Kidney (tissue), 14 donors: Measurements from ENCODE around the gene APH1A. TPM values are rescaled to one million over a fixed set of nuclear protein-coding genes. Genes with fewer than 3 reads are reported as not detected.
A peak's percentile ranks its signal among the peaks of the same experiment; 100 is the strongest.

Source experiments
- DNase-seq, 5 donors: peaks; one replicate each; pipeline ENCODE4 v3.0.0-alpha.2; 2013 to 2020
- FAIRE-seq: peaks from 2 replicates; lab custom pipeline; 2012; peaks lifted over from hg19 to GRCh38; lab: Jason Lieb, UNC
- H3K27ac ChIP-seq, 2 donors: one replicate each; pipeline ENCODE4 v1.7.0; 2013; ENCODE audit warnings: low read depth in 2 of 2, low read length in 2 of 2, inconsistent platforms in 1 of 2
- H3K27me3 ChIP-seq: one replicate; pipeline ENCODE4 v1.7.1; 2013; ENCODE audit warnings: low read length, inconsistent platforms; ENCODE audit not compliant: control insufficient read depth, insufficient read depth
- H3K36me3 ChIP-seq, 3 donors: one replicate each; pipeline versions ENCODE4 v1.7.0 to v1.7.1; 2013; ENCODE audit warnings: low read length in 3 of 3, control low read depth in 1 of 3, inconsistent platforms in 1 of 3; ENCODE audit not compliant: insufficient read depth in 3 of 3, control insufficient read depth in 2 of 3
- H3K4me1 ChIP-seq, 3 donors: one replicate each; pipeline versions ENCODE4 v1.7.0 to v1.7.1; 2013; ENCODE audit warnings: low read length in 3 of 3, inconsistent platforms in 1 of 3, low read depth in 1 of 3; ENCODE audit not compliant: control insufficient read depth in 2 of 3, insufficient read depth in 2 of 3
- H3K4me3 ChIP-seq, 3 donors: one replicate each; pipeline versions ENCODE4 v1.7.0 to v1.8.1; 2013; ENCODE audit warnings: low read length in 3 of 3, control low read depth in 1 of 3, inconsistent platforms in 1 of 3
- H3K9ac ChIP-seq, 3 donors: one replicate each; pipeline versions ENCODE4 v1.7.0 to v1.7.1; 2013; ENCODE audit warnings: low read length in 3 of 3, control low read depth in 1 of 3, inconsistent platforms in 1 of 3
- H3K9me3 ChIP-seq, 3 donors: one replicate each; pipeline versions ENCODE4 v1.7.0 to v1.7.1; 2013; ENCODE audit warnings: low read length in 3 of 3, control low read depth in 1 of 3, inconsistent platforms in 1 of 3; ENCODE audit not compliant: control insufficient read depth in 2 of 3, insufficient read depth in 1 of 3
- CTCF ChIP-seq: IDR thresholded peaks from 3 replicates; pipeline ENCODE4 v1.5.1; 2012; ENCODE audit warnings: mild to moderate bottlenecking, moderate library complexity, borderline replicate concordance; ENCODE audit not compliant: insufficient read depth; ENCODE audit errors: extremely low read depth
- intact Hi-C: fragments of 100-400 bp; cut with DNase I; formaldehyde crosslinking; loops from one replicate; pipeline ENCODE4 v1.11.1; 2022
- polyA plus RNA-seq: library from polyadenylated mRNA; stranded (reverse); fragments of 350-450 nt; fragmentation: Illumina TruSeq; extraction: RNeasy Lipid Tissue Mini Kit (QIAGEN cat#74804); gene quantifications from one replicate; pipeline ENCODE4 v1.2.3, GENCODE V29; 2014; ENCODE audit warnings: low read depth, low replicate concordance; ENCODE audit not compliant: insufficient read depth
- total RNA-seq: library from RNA; stranded (reverse); fragmentation: NEBNext Ultra II Directional; extraction: Animal tissue kit (Norgen Biotek cat#: 25700); gene quantifications from one replicate; pipeline ENCODE4 v1.2.1, GENCODE V29; 2021
- donor health status: control.
- donor health status: control.
- donor health status: control.
- donor health status: control.
- donor health status: control.
- donor health status: DM: yes; HTN: yes; CAD: no.
- donor health status: Normal renal cell carcinoma (clear cell type).

The APH1A gene
- total and polyA plus RNA-seq, 2 donors from 2014 or later = 116 to 147 TPM

DNA sequence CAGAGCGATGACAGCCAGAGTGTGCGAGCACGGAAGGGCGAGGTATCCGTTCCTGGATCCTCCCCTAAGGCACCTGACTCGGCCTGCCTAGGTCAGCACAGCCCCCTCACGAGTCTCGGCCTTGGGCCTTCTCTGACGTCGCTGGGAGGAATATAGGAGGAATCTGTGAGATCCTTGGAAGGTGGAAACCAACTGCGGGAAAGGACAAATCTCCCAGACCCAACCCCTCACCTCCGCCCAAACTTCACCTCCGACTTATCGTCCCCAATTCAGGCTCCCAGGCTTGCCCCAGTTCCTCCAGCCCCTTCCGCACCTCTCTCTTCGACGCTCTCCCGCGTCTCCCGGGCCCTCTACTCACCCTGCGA, 494 bp downstream of the APH1A start:
- Histone ChIP-seq H3K4me3 (peak overlapping the region; percentile 75 to 90 (median 76)), H3K27ac (peak overlapping the region; percentile 93), H3K9me3 (no peaks in the 10 kb centered on the region), H3K4me1 (peaks cover 5 to 17% (median 9%) of the 10 kb centered on the region in 3 donors), H3K9ac (peak overlapping the region; percentile 84 to 94 (median 93)), H3K36me3 (peaks cover 0 to 25% (median 16%) of the 10 kb centered on the region in 3 donors), H3K27me3 (no peaks in the 10 kb centered on the region)
- peak in 4 of 5 donors; percentile 43 to 79 (median 61) for DNase-seq
- intact Hi-C loops = no loop called here
- no peak for TF ChIP-seq CTCF
- no peak for FAIRE-seq

DNA sequence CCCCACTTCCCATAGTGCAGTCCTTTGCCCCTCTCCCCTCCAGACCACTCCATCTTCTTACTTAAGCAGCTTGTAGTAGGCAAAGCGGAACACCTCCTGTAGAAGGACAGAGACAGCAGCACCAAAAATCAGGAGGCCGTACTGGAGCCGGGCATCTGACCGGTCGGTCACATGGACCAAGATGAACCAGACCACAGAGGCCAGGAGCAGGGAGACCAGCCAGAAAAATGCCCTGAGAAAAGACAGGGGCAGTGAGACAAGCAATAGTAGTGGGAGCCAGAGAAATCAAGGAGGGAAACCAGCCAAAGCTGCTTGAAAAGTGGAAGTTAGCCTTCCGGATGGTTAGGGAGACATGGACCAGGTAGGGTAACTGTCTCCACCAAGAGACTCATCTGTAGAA, 920 bp downstream of the APH1A start:
- no peaks in the 10 kb centered on the region for H3K27me3 ChIP-seq
- DNase-seq (no peak), FAIRE-seq (no peak)
- H3K9me3 ChIP-seq = no peaks in the 10 kb centered on the region
- TF ChIP-seq CTCF = no peak
- intact Hi-C loops = no loop called here
- H3K4me3 ChIP-seq = peak overlapping the region; percentile 75 to 90 (median 76)
- peaks cover 0 to 25% (median 16%) of the 10 kb centered on the region in 3 donors for H3K36me3 ChIP-seq
- H3K4me1 ChIP-seq = peaks cover 5 to 14% (median 9%) of the 10 kb centered on the region in 3 donors
- H3K27ac ChIP-seq = peak overlapping the region; percentile 93
- peak overlapping the region; percentile 84 to 94 (median 93) for H3K9ac ChIP-seq

- Histone ChIP-seq H3K9me3 (no peaks in the 10 kb centered on the region), H3K4me1 (peaks cover 5 to 19% (median 18%) of the 10 kb centered on the region in 3 donors), H3K36me3 (peaks cover 0 to 25% (median 16%) of the 10 kb centered on the region in 3 donors), H3K4me3 (no peak overlapping the region), H3K27ac (no peak overlapping the region), H3K9ac (no peak overlapping the region), H3K27me3 (no peaks in the 10 kb centered on the region)
- intact Hi-C loops = no loop called here
- TF ChIP-seq CTCF = no peak
- FAIRE-seq (no peak), DNase-seq (no peak)
Measured at GRCh38 chr1:150263549-150263948, 5.3 kb downstream of the APH1A start.
